ENCODE measurements around the gene SMCO4.
"Not testable (repeated sequence)": the region's sequence is repeated elsewhere in the genome, so short reads cannot be mapped to it uniquely, and the experiment has no call there.

SMCO4 gene

DNA sequence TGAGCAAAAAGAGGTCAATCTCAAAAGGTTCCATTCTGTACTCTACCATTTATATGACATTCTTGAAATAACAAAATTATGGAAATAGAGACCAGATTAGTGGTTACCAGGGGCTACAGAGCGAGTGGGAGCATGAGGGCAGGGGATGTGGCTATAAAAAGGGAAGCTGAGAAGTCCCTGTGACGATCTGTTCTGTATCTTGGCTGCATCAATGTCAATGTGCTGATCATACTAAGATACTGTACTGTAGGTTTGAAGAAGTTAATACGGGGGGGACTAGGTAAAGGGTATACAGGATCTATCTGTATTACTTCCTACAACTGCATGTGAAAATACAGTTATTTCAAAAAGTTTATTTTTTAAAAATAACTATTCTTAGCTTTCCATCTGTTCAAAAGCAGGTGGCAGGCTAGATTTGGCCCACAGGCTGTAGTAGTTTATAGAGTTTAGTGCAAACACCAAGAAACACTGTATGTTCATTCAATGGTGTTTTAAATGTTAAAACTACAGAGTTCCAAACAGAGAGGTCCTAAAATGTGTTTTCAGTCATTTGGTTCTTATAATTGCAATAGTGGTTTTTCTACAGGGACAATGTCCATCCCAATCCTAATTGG lies 78.2 kb downstream of the SMCO4 start:
- no peak for DNase-seq

DNA sequence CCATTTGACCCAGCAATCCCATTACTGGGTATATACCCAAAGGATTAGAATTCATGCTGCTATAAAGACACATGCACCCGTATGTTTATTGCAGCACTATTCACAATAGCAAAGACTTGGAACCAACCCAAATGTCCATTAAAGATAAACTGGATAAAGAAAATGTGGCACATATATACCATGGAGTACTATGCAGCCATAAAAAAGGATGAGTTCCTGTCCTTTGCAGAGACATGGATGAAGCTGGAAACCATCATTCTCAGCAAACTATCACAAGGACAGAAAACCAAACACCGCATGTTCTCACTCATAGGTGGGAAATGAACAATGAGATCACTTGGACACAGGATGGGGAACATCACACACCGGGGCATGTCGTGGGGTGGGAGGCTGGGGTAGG lies 79.5 kb downstream of the SMCO4 start:
- not testable (repeated sequence) for DNase-seq

- no peak for DNase-seq
Measured at GRCh38 chr11:93458286-93458685, 84.9 kb downstream of the SMCO4 start.

DNA sequence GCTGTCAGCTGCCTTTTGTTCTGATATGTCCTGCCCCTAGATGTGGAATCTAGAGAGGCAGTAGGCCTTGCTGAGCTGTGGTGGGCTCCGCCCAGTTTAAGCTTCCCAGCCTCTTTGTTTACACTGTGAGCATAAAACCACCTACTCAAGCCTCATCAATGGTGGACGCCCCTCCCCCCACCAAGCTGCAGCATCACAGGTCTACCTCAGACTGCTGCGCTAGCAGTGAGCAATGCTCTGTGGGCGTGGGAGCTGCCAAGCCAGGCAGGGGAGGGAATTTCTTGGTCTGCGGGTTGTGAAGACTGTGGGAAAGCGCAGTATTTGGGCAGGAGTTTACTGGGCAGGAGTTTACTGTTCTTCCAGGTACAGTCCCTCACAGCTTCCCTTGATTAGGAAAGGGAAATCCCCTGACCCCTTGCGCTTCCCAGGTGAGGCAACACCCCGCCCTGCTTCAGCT lies 98.5 kb downstream of the SMCO4 start:
- DNase-seq = peak; percentile 94

GRCh38 chr11:93443232-93443631 lies 100.0 kb downstream of the SMCO4 start:
- not testable (repeated sequence) for DNase-seq

DNA sequence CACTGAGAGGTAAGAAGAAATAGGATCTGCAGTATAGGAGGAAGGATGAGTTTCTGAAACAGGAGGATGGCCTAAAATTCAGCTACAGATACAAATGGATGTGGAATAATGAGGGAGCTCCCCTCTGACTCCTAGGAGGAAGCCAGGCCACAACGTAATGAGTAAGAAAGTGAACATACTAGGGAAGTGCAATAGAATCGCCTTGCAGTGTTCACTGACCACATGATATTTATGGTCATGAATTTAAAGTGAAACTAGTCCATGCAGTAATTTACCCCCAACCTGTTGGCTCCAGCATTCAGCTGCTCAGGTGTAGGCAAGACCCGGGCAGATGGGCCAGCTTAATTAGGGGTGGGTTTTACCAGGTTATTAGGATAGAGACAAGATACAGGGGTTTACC lies 110.9 kb downstream of the SMCO4 start:
- no peak for DNase-seq

Data from kidney glomerular epithelial cell (primary cell).